ENCODE results near the gene ADAM12.

The ADAM12 gene

DNA sequence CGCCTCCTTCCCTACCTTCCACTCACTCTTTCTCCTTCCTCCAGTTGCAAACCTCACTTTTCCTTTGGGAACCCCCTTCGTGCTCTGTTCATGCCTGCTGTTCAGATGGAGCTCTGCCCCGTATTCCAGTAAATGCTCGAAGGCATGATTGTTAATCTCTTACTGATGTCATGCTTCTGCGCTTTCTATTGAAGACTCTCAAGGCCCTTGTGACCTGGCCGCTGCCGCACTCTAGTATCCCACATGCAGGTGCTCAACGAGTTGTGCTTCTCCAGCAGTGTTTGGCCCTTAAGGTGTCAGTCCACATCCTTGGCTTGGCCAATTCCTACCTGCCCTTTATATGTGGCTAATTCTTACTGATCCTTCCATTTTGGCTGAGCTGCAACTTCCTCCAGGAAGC, 158.6 kb downstream of the ADAM12 start:
- H3K27me3 Mint-ChIP-seq, result peaks cover 4% of the 10 kb centered on the region
- no peaks in the 10 kb centered on the region for H3K4me1 Mint-ChIP-seq
- no peak overlapping the region for H3K4me3 Mint-ChIP-seq
- H3K27ac Mint-ChIP-seq, result no peak overlapping the region
- no peaks in the 10 kb centered on the region for H3K36me3 Mint-ChIP-seq
- H3K9me3 Mint-ChIP-seq, result no peaks in the 10 kb centered on the region

DNA sequence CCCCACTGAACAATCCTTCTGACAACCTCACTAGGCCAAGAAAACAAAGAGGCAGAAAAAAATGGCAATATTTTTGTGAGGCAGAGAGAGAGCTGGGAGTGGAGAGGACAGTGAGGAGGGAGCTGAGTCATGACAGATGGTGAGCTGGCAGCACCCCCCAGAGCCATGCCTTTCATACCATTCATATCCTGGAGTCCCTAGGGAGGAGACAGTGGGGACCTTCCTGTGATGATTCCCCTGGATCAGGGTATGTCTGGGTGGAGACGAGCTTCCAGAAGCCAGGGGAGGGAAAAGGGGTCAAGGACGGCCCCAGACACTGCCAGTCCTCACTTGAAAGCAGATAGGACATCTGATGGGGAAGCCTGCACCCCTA, 160.5 kb downstream of the ADAM12 start:
- Mint-ChIP-seq H3K4me1 (no peaks in the 10 kb centered on the region), H3K9me3 (no peaks in the 10 kb centered on the region), H3K27me3 (peaks cover 4% of the 10 kb centered on the region), H3K27ac (no peak overlapping the region), H3K4me3 (no peak overlapping the region), H3K36me3 (no peaks in the 10 kb centered on the region)

DNA sequence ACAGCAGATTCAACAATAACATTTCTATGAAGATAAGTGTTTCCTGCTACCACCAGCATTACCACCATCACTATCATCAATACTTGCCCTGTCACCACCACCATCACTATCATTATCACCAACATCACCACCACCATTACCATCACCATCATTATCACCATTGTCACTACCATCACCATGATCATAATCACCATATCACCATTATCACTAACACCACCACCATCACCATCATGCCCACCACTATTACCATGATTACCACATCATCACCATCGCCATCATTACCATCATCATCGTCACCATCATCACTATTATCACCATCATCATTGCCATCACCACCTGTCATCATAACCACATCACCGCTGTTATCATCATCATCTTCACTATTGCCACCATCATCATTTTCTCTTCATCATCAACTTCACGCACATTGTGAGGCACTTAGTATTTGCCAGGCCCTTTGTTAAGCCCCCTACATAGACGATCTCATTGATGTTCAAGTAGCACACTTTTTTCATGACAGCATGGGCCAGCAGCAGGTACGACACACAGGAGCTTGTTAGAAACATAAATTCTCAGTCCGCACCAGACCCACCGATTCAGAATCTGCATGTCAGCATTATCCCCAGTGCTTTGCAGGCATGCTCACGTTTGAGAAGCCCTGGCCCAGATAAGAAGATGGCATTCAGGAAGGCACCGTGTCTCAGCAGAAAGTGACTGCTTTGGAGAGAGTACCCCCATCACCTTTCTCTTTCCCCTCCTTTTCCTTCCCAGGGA, 161.1 kb downstream of the ADAM12 start:
- Mint-ChIP-seq H3K4me1 (no peaks in the 10 kb centered on the region), H3K4me3 (no peak overlapping the region), H3K9me3 (no peaks in the 10 kb centered on the region)

DNA sequence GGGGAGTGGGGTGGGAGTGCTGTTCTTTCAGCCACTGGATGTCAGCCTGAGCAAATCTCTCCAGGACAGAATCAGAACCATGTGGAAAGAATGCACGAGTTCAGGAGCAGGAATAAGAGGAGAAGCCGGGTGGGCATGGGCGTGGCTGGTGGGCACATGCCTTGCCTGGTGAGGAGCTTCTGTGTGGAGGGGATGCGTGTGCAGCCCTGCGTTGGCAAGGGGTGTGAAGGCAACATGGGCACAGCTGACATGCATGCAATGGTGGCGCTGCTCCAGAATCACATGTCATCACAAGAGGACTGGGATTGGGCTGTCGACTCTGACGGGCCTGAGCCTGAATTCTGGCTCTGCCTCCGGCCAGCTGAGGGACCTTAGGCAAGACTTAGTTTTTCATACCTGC, 162.1 kb downstream of the ADAM12 start:
- Mint-ChIP-seq H3K27ac (no peak overlapping the region), H3K27me3 (no peaks in the 10 kb centered on the region), H3K4me3 (no peak overlapping the region), H3K36me3 (no peaks in the 10 kb centered on the region), H3K9me3 (no peaks in the 10 kb centered on the region), H3K4me1 (no peaks in the 10 kb centered on the region)

More for the DNA sequence above, 161.1 kb downstream of the ADAM12 start:
- Mint-ChIP-seq H3K36me3 (no peaks in the 10 kb centered on the region), H3K27ac (no peak overlapping the region), H3K27me3 (no peaks in the 10 kb centered on the region)

DNA sequence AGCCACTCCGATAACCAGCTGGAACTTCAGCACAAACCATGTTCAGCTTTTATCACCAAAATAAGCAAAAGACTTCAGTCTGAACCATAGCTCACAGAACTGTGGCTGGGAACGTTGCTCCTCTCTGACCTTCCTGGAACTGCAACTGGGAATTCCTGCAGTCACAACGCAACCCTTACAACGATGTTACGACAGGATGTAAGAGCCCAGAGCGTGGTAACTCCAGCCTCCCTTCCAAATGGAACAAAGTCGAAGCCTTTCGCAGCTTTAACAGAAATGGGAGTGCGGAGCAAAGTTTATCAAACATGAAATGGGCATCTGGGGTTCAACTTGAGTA, 162.6 kb downstream of the ADAM12 start:
- Mint-ChIP-seq H3K4me3 (no peak overlapping the region), H3K4me1 (no peaks in the 10 kb centered on the region), H3K27me3 (no peaks in the 10 kb centered on the region), H3K27ac (no peak overlapping the region), H3K36me3 (no peaks in the 10 kb centered on the region), H3K9me3 (no peaks in the 10 kb centered on the region)

DNA sequence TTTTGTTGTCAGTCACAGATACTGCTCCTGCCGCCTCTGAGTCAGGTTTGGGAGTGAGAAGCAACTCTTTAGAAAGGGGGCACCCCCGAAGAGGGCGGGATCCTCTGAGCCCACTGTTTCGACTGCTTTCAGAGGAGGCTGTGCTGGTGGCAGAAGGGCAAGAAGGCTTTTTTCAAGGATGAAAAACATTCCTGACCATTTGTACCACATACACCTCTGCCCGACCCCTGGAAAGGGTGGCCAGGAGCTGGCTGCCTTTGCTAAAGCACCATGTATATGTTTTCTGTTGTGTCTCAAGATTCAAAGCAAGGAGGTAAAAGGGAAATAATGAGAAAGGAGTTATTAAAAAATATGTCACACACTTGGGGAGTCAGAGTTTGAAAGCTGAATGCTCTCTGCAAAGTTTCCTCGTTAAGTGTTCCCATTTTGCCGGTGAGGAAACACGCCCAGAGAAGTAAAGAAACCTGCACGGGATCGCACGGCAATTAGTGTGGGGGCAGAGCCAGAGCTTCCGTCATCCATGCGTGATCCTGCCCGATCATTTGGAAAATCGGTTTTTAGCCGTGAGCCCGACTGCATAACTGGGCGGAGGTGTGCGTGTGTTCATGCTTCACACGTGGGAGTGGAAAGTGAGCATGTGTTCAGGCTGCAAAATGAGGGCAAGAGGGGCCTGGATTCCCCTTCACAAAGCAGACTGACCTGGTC, 163.2 kb downstream of the ADAM12 start:
- H3K27ac Mint-ChIP-seq, result no peak overlapping the region
- H3K27me3 Mint-ChIP-seq, result no peaks in the 10 kb centered on the region
- no peaks in the 10 kb centered on the region for H3K9me3 Mint-ChIP-seq
- no peak overlapping the region for H3K4me3 Mint-ChIP-seq
- H3K4me1 Mint-ChIP-seq, result no peaks in the 10 kb centered on the region
- H3K36me3 Mint-ChIP-seq, result no peaks in the 10 kb centered on the region

DNA sequence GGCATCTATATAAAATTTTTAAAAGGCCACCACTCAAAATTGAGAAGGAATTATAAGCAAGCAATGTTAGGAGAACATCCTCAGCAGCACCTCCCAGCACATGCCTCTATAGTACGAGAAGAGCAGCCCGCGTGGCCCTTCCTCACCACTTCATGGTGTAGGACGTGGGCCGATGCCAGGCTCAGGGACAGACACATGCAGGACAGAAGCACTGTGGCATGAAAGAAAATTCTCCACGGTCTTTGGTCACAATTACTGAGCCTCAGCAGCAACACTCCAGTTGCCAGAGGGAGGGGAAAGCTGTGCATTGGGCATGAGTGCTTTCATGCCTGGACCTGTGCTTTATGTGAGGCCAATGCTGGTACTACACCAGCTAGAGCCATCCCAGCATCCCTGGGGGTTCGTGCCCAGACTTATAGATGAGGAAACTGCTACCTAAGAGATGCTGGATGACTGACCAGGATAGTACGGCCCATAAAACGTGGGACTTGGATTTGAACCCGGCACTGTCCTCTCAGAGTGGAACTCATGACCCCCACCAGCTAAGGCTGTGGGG, 164.7 kb downstream of the ADAM12 start:
- H3K9me3 Mint-ChIP-seq, result no peaks in the 10 kb centered on the region
- no peak overlapping the region for H3K27ac Mint-ChIP-seq
- no peaks in the 10 kb centered on the region for H3K4me1 Mint-ChIP-seq
- no peaks in the 10 kb centered on the region for H3K27me3 Mint-ChIP-seq
- no peak overlapping the region for H3K4me3 Mint-ChIP-seq
- H3K36me3 Mint-ChIP-seq, result no peaks in the 10 kb centered on the region

DNA sequence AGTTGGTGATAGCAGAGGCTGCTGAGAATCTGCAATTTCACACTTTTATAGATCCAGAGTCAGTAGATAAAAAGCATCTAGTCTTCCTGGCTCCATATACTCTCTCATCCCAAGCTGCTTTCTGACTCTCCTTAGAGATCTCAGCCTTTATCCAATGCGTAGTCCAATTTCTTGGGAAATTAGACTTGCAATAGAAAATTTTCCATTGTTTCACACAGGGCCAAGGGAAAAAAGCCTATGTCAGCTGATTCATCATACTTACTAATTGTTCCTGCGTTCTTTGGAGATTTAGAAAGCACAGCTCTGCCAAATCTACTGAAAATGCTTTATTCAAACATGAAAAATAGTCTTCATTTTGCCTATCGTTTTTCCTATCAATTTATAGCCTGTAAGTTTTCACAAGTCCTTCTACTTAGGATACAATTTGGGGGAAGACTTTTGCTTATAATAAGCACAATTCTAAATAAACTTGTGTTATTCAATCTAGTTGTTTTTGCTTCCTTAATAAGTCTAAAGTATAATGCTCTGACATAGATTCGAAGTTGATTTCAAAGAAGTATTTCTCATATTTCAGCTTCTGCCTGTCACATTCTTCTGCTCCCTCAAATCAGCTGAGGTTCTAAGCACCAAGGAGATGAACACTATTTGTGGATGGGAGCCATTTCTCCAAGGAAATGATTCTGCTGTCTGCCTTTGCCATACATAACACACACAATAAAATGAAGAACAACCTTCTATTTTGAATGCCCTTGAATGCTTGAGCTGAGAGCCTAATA, 165.4 kb downstream of the ADAM12 start:
- H3K36me3 Mint-ChIP-seq, result no peaks in the 10 kb centered on the region
- H3K4me3 Mint-ChIP-seq, result no peak overlapping the region
- H3K4me1 Mint-ChIP-seq, result no peaks in the 10 kb centered on the region
- no peaks in the 10 kb centered on the region for H3K9me3 Mint-ChIP-seq
- no peak overlapping the region for H3K27ac Mint-ChIP-seq
- no peaks in the 10 kb centered on the region for H3K27me3 Mint-ChIP-seq

DNA sequence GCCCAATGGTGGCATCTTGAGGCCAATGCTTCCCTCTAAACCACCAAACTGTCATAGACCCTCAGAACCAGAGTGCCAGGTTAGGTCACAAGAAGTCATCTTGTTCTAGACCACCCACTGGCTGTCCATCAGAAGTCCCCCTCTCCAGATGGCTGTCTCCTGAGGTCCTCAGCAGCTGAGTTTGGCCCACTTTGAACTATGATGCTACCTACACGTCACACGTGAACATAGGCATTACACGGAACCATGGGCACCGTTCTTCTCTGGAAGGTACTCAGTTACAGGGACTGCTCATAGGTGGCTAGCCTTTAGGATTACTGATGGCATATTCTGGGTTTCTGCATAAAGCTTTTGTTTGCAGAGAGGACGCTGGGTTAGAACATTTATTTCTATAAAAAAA, 166.4 kb downstream of the ADAM12 start:
- Mint-ChIP-seq H3K9me3 (no peaks in the 10 kb centered on the region), H3K36me3 (no peaks in the 10 kb centered on the region), H3K27me3 (no peaks in the 10 kb centered on the region), H3K27ac (no peak overlapping the region), H3K4me1 (no peaks in the 10 kb centered on the region), H3K4me3 (no peak overlapping the region)

DNA sequence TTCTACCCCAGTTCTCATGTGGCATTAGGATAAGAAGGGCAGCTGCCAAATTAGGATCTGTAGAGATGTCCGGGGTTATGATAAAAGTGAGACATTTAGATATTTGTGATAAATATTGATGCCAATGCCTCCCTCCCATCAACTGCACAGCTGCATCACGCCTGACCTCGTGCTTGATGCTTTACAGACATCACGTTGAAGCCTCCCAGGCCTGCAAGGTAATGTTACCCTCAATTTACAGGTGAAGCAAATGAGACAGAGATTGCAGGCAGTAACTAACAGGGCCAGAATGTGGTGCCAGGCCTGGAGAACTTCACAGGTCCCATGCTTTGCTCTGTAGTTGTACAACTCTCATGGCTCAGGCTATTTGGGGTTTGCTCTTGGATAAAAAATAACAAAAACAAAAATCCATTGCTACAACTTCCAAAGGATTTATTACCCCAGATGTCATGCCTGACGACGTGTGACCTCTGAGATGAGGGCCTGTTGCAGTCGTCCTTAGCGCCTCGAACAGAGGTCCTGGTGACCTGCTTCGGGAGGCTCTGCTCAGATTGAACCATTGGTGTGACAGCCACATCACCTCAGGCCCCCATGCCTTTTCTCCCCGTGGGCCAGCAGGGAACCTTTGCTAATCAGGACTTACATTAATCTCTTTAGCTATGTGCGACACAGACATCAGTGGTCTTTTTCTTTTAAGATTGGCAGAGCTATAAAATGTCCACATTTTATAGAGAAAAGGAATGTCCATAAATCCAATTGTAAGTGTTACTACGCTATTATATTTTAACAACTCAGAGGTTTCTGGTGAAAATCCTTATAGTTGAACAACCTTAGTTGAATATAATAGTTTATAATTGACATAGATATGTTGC, 169.3 kb downstream of the ADAM12 start:
- H3K27ac Mint-ChIP-seq, result no peak overlapping the region
- H3K36me3 Mint-ChIP-seq, result no peaks in the 10 kb centered on the region
- no peaks in the 10 kb centered on the region for H3K4me1 Mint-ChIP-seq
- peaks cover 1% of the 10 kb centered on the region for H3K27me3 Mint-ChIP-seq
- no peaks in the 10 kb centered on the region for H3K9me3 Mint-ChIP-seq
- no peak overlapping the region for H3K4me3 Mint-ChIP-seq

DNA sequence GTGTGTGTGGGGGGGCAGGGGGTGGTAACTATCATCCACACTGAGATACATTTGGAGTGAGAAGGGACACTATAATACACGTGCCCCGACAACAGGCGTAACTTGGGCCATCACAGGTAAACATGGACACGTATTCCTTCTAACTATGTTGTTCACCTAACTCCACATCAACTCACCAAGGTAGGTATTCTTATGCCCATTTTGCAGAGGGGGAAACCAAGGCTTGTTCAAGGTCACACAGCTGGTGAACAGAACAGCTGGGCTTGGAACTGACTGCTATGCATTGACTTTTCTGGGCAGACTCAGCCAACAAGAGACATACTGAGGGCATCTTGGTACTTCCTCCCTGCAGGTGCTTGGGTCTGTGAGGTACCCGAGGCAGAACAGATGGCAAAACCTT, 170.1 kb downstream of the ADAM12 start:
- peaks cover 1% of the 10 kb centered on the region for H3K27me3 Mint-ChIP-seq
- H3K9me3 Mint-ChIP-seq, result no peaks in the 10 kb centered on the region
- no peaks in the 10 kb centered on the region for H3K36me3 Mint-ChIP-seq
- H3K4me1 Mint-ChIP-seq, result no peaks in the 10 kb centered on the region
- no peak overlapping the region for H3K27ac Mint-ChIP-seq
- no peak overlapping the region for H3K4me3 Mint-ChIP-seq

DNA sequence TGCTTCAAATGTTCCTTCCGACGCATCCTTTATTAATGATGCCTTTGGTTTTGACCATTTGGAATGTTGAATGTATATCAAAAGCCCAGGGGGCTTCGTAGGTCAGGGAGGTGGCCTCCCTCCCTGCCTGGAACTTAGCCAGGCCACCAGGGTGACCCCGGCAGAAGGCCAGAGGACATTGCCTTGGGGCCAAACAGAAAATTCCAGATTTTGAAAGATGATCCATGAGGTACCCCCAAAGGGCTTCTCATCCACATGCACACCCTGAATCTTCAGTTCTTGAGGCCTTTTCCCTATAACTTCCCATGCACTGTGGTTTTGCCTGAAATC, 171.7 kb downstream of the ADAM12 start:
- no peaks in the 10 kb centered on the region for H3K36me3 Mint-ChIP-seq
- no peaks in the 10 kb centered on the region for H3K9me3 Mint-ChIP-seq
- no peak overlapping the region for H3K27ac Mint-ChIP-seq
- no peaks in the 10 kb centered on the region for H3K4me1 Mint-ChIP-seq
- no peak overlapping the region for H3K4me3 Mint-ChIP-seq
- peaks cover 1% of the 10 kb centered on the region for H3K27me3 Mint-ChIP-seq

DNA sequence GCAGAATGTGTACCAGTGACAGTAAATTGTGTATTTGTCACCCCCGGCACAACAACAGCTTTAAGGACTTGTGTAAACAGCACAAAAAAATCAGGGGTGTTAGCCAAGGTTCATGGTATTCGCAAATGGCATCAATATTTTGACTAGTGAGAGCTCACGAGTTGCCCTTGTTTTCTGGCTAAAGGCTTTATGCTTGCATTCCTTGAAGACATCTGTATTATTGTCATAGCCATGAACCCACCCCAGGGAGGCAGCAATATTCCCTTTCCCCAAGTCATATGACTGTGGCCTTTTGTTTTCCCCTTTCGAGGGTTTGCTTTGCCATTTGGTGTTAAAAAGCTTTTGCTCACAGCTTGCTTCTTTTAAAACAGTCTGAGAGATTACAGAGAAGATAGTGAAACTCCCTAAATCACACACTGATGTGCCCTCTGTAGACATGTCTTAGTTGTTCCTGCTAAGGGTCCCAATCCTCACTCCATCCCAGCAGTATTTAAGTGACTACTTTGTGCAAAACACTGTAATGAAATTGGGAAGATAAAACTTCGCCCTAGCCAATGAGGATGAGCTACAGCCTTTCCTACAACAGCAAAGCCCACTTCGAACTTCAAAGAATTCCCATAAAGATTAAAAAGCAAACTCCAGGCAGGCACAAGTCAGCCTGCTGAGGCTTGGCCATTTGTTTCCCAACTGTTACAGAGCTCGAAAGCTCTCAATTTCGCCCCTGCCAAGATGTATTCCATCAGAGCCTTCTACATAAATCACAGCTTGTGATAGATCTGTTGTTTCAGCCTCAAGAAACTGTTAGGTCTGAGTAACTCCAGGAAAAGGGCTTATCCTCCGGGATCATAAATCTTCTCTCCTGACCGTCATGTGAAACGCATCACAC, 172.3 kb downstream of the ADAM12 start:
- Mint-ChIP-seq H3K36me3 (no peaks in the 10 kb centered on the region), H3K9me3 (no peaks in the 10 kb centered on the region), H3K4me3 (no peak overlapping the region), H3K27ac (no peak overlapping the region), H3K4me1 (no peaks in the 10 kb centered on the region), H3K27me3 (peaks cover 1% of the 10 kb centered on the region)

DNA sequence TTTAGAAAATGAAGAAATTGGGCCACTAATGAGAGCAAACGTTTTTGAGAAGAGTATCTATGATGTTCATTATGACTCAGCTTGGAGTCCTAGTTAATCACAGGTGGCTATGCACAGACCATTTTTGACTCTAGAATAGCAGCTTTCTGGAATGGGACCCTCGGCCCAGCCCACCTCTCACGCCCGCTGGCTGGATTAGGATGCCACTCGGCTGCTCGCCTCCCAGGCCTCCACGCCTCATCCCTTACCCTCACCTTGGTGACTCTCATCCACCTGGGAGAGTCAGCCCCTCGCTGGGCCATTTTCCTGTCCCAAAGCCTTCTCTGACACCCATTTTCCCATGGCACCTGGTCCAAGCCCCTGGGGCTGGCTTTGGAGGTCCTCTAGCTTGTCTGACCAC, 173.6 kb downstream of the ADAM12 start:
- Mint-ChIP-seq H3K9me3 (no peaks in the 10 kb centered on the region), H3K4me1 (no peaks in the 10 kb centered on the region), H3K36me3 (no peaks in the 10 kb centered on the region), H3K4me3 (no peak overlapping the region), H3K27me3 (peaks cover 2% of the 10 kb centered on the region), H3K27ac (no peak overlapping the region)
